AG09319 (cell line): ENCODE data around the gene MSN.

ENCODE experiments used
- DNase-seq: peaks from one replicate; pipeline ENCODE4 v3.0.0-alpha.2; 2010; ENCODE audit warnings: low read depth; ENCODE audit errors: extremely low read depth
- CTCF ChIP-seq: IDR thresholded peaks from 2 replicates; pipeline ENCODE4 v1.5.1; 2011; ENCODE audit warnings: low read depth, mild to moderate bottlenecking, inconsistent platforms, low read length, moderate library complexity

MSN gene

GRCh38 chrX:65769564-65770292 lies 102.3 kb downstream of the MSN start:
- DNase-seq, result no peak
- no peak for TF ChIP-seq CTCF

- no peak for TF ChIP-seq CTCF
- no peak for DNase-seq
These were observed 105.4 kb downstream of the MSN start for GRCh38 chrX:65772842-65773241.

GRCh38 chrX:65781845-65782244 lies 114.4 kb downstream of the MSN start:
- TF ChIP-seq CTCF, result no peak
- DNase-seq, result no peak

- no peak for DNase-seq
- TF ChIP-seq CTCF, result no peak
These were observed 116.3 kb downstream of the MSN start for GRCh38 chrX:65783746-65784145.
